Measurements from ENCODE around the gene AFF1.

Gene AFF1

GRCh38 chr4:87041141-87041540, 106.3 kb downstream of the AFF1 start:
- Histone ChIP-seq H3K27me3 (ENCODE audit: control insufficient read depth, insufficient read depth, low read length) (no peaks in the 10 kb centered on the region), H3K4me3 (ENCODE audit: low read length) (no peak overlapping the region), H3K9ac (ENCODE audit: low read length) (no peak overlapping the region), H3K4me1 (ENCODE audit: control insufficient read depth, insufficient read depth, low read length) (peaks cover 46% of the 10 kb centered on the region), H3K36me3 (ENCODE audit: control insufficient read depth, insufficient read depth, low read length) (no peaks in the 10 kb centered on the region), H3K9me3 (ENCODE audit: control insufficient read depth, low read length) (no peaks in the 10 kb centered on the region)

GRCh38 chr4:87042221-87042620, 107.4 kb downstream of the AFF1 start:
- no peak overlapping the region for H3K9ac ChIP-seq (ENCODE audit: low read length)
- H3K9me3 ChIP-seq (ENCODE audit: control insufficient read depth, low read length), result no peaks in the 10 kb centered on the region
- no peaks in the 10 kb centered on the region for H3K36me3 ChIP-seq (ENCODE audit: control insufficient read depth, insufficient read depth, low read length)
- H3K27me3 ChIP-seq (ENCODE audit: control insufficient read depth, insufficient read depth, low read length), result no peaks in the 10 kb centered on the region
- peaks cover 42% of the 10 kb centered on the region for H3K4me1 ChIP-seq (ENCODE audit: control insufficient read depth, insufficient read depth, low read length)
- no peak overlapping the region for H3K4me3 ChIP-seq (ENCODE audit: low read length)

GRCh38 chr4:87042986-87043820, 108.4 kb downstream of the AFF1 start:
- Histone ChIP-seq H3K4me1 (ENCODE audit: control insufficient read depth, insufficient read depth, low read length) (peaks cover 40% of the 10 kb centered on the region), H3K9ac (ENCODE audit: low read length) (no peak overlapping the region), H3K4me3 (ENCODE audit: low read length) (no peak overlapping the region), H3K27me3 (ENCODE audit: control insufficient read depth, insufficient read depth, low read length) (no peaks in the 10 kb centered on the region), H3K9me3 (ENCODE audit: control insufficient read depth, low read length) (no peaks in the 10 kb centered on the region), H3K36me3 (ENCODE audit: control insufficient read depth, insufficient read depth, low read length) (no peaks in the 10 kb centered on the region)

GRCh38 chr4:87044511-87045233, 109.9 kb downstream of the AFF1 start:
- peaks cover 28% of the 10 kb centered on the region for H3K4me1 ChIP-seq (ENCODE audit: control insufficient read depth, insufficient read depth, low read length)
- H3K36me3 ChIP-seq (ENCODE audit: control insufficient read depth, insufficient read depth, low read length), result no peaks in the 10 kb centered on the region
- no peaks in the 10 kb centered on the region for H3K27me3 ChIP-seq (ENCODE audit: control insufficient read depth, insufficient read depth, low read length)
- no peak overlapping the region for H3K9ac ChIP-seq (ENCODE audit: low read length)
- no peak overlapping the region for H3K4me3 ChIP-seq (ENCODE audit: low read length)
- H3K9me3 ChIP-seq (ENCODE audit: control insufficient read depth, low read length), result no peaks in the 10 kb centered on the region

- no peaks in the 10 kb centered on the region for H3K27me3 ChIP-seq (ENCODE audit: control insufficient read depth, insufficient read depth, low read length)
- H3K4me3 ChIP-seq (ENCODE audit: low read length), result no peak overlapping the region
- peak overlapping the region; percentile 46 for H3K9ac ChIP-seq (ENCODE audit: low read length)
- no peaks in the 10 kb centered on the region for H3K36me3 ChIP-seq (ENCODE audit: control insufficient read depth, insufficient read depth, low read length)
- peaks cover 28% of the 10 kb centered on the region for H3K4me1 ChIP-seq (ENCODE audit: control insufficient read depth, insufficient read depth, low read length)
- H3K9me3 ChIP-seq (ENCODE audit: control insufficient read depth, low read length), result no peaks in the 10 kb centered on the region
Observed at GRCh38 chr4:87045234-87045558, 110.4 kb downstream of the AFF1 start.

GRCh38 chr4:87045659-87046058, 110.8 kb downstream of the AFF1 start:
- no peaks in the 10 kb centered on the region for H3K36me3 ChIP-seq (ENCODE audit: control insufficient read depth, insufficient read depth, low read length)
- peaks cover 28% of the 10 kb centered on the region for H3K4me1 ChIP-seq (ENCODE audit: control insufficient read depth, insufficient read depth, low read length)
- no peaks in the 10 kb centered on the region for H3K27me3 ChIP-seq (ENCODE audit: control insufficient read depth, insufficient read depth, low read length)
- no peak overlapping the region for H3K4me3 ChIP-seq (ENCODE audit: low read length)
- H3K9me3 ChIP-seq (ENCODE audit: control insufficient read depth, low read length), result no peaks in the 10 kb centered on the region
- peak overlapping the region; percentile 46 for H3K9ac ChIP-seq (ENCODE audit: low read length)

- Histone ChIP-seq H3K4me3 (ENCODE audit: low read length) (no peak overlapping the region), H3K9ac (ENCODE audit: low read length) (no peak overlapping the region), H3K9me3 (ENCODE audit: control insufficient read depth, low read length) (no peaks in the 10 kb centered on the region), H3K36me3 (ENCODE audit: control insufficient read depth, insufficient read depth, low read length) (no peaks in the 10 kb centered on the region), H3K4me1 (ENCODE audit: control insufficient read depth, insufficient read depth, low read length) (peaks cover 25% of the 10 kb centered on the region), H3K27me3 (ENCODE audit: control insufficient read depth, insufficient read depth, low read length) (no peaks in the 10 kb centered on the region)
Observed at GRCh38 chr4:87046121-87046551, 111.3 kb downstream of the AFF1 start.

GRCh38 chr4:87047281-87047798, 112.5 kb downstream of the AFF1 start:
- Histone ChIP-seq H3K4me3 (ENCODE audit: low read length) (no peak overlapping the region), H3K9me3 (ENCODE audit: control insufficient read depth, low read length) (no peaks in the 10 kb centered on the region), H3K36me3 (ENCODE audit: control insufficient read depth, insufficient read depth, low read length) (no peaks in the 10 kb centered on the region), H3K27me3 (ENCODE audit: control insufficient read depth, insufficient read depth, low read length) (no peaks in the 10 kb centered on the region), H3K9ac (ENCODE audit: low read length) (no peak overlapping the region), H3K4me1 (ENCODE audit: control insufficient read depth, insufficient read depth, low read length) (peaks cover 21% of the 10 kb centered on the region)

GRCh38 chr4:87049508-87049907, 114.7 kb downstream of the AFF1 start:
- no peaks in the 10 kb centered on the region for H3K36me3 ChIP-seq (ENCODE audit: control insufficient read depth, insufficient read depth, low read length)
- no peaks in the 10 kb centered on the region for H3K9me3 ChIP-seq (ENCODE audit: control insufficient read depth, low read length)
- no peak overlapping the region for H3K4me3 ChIP-seq (ENCODE audit: low read length)
- no peaks in the 10 kb centered on the region for H3K27me3 ChIP-seq (ENCODE audit: control insufficient read depth, insufficient read depth, low read length)
- peaks cover 28% of the 10 kb centered on the region for H3K4me1 ChIP-seq (ENCODE audit: control insufficient read depth, insufficient read depth, low read length)
- H3K9ac ChIP-seq (ENCODE audit: low read length), result no peak overlapping the region

GRCh38 chr4:87050596-87050995, 115.8 kb downstream of the AFF1 start:
- H3K4me1 ChIP-seq (ENCODE audit: control insufficient read depth, insufficient read depth, low read length), result peaks cover 23% of the 10 kb centered on the region
- H3K9me3 ChIP-seq (ENCODE audit: control insufficient read depth, low read length), result no peaks in the 10 kb centered on the region
- no peak overlapping the region for H3K4me3 ChIP-seq (ENCODE audit: low read length)
- H3K27me3 ChIP-seq (ENCODE audit: control insufficient read depth, insufficient read depth, low read length), result no peaks in the 10 kb centered on the region
- H3K9ac ChIP-seq (ENCODE audit: low read length), result no peak overlapping the region
- no peaks in the 10 kb centered on the region for H3K36me3 ChIP-seq (ENCODE audit: control insufficient read depth, insufficient read depth, low read length)

- Histone ChIP-seq H3K27me3 (ENCODE audit: control insufficient read depth, insufficient read depth, low read length) (no peaks in the 10 kb centered on the region), H3K4me1 (ENCODE audit: control insufficient read depth, insufficient read depth, low read length) (peaks cover 17% of the 10 kb centered on the region), H3K9ac (ENCODE audit: low read length) (no peak overlapping the region), H3K36me3 (ENCODE audit: control insufficient read depth, insufficient read depth, low read length) (no peaks in the 10 kb centered on the region), H3K4me3 (ENCODE audit: low read length) (no peak overlapping the region), H3K9me3 (ENCODE audit: control insufficient read depth, low read length) (no peaks in the 10 kb centered on the region)
Observed at GRCh38 chr4:87051121-87051713, 116.4 kb downstream of the AFF1 start.

- H3K27me3 ChIP-seq (ENCODE audit: control insufficient read depth, insufficient read depth, low read length), result no peaks in the 10 kb centered on the region
- peaks cover 17% of the 10 kb centered on the region for H3K4me1 ChIP-seq (ENCODE audit: control insufficient read depth, insufficient read depth, low read length)
- no peak overlapping the region for H3K9ac ChIP-seq (ENCODE audit: low read length)
- no peaks in the 10 kb centered on the region for H3K36me3 ChIP-seq (ENCODE audit: control insufficient read depth, insufficient read depth, low read length)
- no peak overlapping the region for H3K4me3 ChIP-seq (ENCODE audit: low read length)
- H3K9me3 ChIP-seq (ENCODE audit: control insufficient read depth, low read length), result no peaks in the 10 kb centered on the region
Observed at GRCh38 chr4:87052615-87053014, 117.8 kb downstream of the AFF1 start.

Data from mucosa of stomach (tissue), 1 donor.